GM19438 (cell line): ENCODE data around the gene PLCB1.

ENCODE experiments used
- ATAC-seq: cut with Tn5 transposase; IDR thresholded peaks from one replicate; pipeline ENCODE4 v1.9.1; 2021; ENCODE audit warnings: low read depth; ENCODE audit not compliant: unreplicated experiment

PLCB1 gene

DNA sequence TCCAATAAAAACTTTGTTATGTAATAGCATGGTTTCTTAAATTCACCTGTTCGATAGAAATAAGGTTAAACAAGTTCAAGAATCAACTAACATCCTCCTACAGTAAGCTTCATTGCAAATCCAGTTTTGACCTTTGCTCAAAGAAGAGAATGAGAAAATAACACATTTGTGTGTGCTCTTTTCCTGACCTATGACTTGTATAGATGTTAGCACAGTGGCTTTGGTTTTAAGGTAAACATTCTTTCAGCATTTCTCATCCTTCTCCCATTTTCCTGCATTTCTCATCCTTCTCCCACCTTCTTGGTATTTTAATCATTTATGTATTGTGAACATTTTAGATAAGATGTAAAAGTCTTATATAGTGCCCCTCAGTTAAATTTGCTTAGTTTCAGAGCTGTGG is 73.9 kb downstream of the PLCB1 start:
- ATAC-seq = no peak

DNA sequence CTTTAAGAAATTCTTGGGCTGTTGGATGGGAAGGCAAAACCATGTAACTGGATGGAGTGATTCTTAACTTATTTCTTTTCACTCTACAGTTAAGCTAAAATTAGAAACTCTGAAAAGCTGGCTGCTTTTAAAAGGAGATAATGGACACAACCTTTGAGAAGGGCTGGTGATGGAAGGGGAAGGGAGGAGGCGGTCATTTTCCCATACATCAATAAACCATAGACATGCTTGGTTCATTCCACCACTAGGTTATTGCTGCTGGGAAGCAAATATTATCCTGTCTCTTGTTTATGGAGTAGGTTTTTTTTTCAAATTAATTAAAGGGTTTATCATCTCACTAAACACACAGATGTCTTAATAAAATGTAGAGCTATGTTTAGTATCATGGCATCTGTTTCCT is 76.2 kb downstream of the PLCB1 start:
- ATAC-seq = no peak

DNA sequence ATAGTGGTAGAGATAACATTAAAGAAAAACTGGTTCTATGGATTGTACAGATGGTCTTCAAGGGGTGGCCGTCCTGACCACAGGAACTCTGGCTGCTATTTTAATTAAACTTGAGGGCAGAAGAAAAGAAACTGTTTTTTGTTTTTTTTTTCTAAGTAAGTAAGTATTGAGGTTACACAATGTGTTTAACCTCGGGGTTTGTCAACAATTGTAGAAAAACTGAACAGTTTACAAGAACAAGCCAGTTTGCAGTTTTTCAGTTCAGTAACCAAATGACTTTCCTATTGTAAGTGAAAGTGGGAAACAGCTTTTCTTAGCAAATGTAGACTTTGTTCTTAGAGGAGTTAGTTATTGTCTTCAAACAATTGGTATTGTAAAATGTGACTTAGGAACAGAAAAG is 77.0 kb downstream of the PLCB1 start:
- peak; percentile 62 for ATAC-seq

DNA sequence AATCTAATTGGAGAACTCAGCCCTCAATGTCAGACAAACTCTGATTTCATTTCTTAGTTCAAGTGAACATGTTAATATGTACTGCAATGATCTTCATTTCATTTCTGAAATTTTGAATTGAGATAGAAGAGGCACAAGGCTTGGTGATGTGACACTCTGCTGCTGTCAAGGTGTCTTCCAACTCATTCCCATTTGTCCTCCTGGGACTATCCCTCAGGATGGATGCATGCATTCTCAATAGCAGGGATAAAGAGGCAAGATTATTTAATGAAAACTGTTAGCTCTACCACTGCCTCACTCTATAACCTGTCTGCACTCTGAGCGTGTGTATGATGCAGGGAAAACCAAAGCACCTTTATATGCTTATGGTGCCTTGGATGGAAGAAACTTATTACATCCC is 78.7 kb downstream of the PLCB1 start:
- ATAC-seq = no peak

DNA sequence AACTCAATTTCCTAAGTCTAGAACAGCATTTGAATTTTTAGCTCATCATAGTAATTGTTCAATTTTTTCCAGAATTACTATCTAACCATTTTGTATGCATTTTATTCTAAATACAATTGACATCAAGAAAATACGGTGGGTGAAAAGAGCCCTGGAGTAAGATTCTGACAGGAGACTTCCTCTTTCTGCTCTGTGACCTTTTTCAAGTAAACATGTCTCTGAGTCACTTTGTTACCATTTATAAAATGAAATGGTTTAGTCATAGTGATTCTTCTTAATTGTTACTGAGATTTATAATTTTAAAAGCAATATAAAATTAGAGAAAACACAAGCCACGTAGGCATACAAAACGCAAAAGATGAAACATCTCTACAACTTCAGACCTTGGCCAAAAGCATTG is 80.2 kb downstream of the PLCB1 start:
- no peak for ATAC-seq

DNA sequence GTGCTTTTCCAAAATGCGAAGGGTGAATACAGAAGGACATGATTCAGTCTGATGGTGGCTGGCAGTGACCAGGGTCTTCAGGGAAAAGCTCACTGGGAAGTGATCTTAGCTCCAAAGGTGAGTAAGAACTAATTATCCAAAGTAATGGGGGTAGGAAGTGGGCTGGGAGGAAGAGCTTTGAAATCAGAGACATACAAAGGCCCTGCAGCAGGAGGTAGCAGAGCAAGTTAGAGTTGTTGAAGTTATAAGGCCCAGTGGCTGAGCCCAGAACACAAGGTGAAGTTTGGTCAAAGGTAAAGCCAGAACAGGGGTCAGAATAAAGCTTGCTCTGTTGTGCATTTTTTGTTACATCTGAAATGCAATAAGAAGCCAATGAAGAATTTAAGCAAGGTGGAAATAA is 81.2 kb downstream of the PLCB1 start:
- no peak for ATAC-seq

DNA sequence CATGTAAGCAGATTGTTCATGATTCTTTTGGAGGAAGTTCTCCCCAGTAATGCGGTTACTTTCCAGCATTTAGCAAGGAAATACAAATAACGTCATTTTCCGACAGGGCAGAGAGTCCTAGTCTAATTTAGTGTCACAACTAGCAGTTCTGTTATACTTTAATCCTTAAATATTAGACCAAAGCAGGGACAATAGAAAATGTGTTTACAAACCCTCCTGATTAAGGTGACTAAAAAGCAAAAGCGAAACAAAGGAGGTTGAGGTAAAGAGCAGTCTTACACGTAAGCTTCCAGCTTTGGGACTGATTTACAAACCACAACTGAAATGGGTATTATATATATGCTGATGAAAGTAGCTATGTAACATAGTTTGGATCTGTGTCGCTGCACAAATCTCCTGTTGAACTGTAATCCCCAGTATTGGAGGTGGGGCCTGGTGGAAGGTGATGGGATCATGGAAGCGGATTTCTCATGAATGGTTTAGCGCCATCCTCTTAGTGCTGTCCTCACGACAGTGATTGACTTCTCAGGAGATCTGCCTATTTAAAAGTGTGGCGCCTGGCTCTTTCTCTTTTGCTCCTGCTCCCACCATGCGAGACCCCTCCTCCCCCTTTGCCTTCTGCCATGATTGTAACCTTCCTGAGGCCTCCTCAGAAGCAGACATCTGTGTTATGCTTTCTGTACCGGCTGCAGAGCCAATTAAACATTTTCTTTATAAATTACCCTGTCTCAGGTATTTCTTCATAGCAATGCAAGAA is 81.9 kb downstream of the PLCB1 start:
- peak; percentile 76 for ATAC-seq

DNA sequence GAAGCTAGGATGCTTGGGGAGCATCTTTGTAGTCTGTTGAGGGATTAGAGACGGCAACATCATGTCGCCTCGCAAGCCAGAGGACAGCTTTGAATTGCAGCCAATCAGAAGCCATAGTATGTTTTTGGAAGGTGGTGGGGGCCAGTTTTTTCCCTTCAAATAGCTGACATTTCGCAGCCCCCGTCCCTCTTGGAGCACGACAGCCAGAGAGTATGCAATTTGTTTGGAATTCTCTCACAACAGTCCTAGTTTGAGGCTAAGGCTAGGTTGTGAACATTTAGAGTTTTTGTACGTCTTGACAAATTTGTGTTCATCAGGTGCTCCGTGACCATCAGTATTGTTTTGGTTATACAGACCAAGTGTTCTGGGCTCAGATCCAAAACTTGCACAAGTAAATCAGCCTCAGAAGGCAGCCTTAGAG is 83.3 kb downstream of the PLCB1 start:
- no peak for ATAC-seq

DNA sequence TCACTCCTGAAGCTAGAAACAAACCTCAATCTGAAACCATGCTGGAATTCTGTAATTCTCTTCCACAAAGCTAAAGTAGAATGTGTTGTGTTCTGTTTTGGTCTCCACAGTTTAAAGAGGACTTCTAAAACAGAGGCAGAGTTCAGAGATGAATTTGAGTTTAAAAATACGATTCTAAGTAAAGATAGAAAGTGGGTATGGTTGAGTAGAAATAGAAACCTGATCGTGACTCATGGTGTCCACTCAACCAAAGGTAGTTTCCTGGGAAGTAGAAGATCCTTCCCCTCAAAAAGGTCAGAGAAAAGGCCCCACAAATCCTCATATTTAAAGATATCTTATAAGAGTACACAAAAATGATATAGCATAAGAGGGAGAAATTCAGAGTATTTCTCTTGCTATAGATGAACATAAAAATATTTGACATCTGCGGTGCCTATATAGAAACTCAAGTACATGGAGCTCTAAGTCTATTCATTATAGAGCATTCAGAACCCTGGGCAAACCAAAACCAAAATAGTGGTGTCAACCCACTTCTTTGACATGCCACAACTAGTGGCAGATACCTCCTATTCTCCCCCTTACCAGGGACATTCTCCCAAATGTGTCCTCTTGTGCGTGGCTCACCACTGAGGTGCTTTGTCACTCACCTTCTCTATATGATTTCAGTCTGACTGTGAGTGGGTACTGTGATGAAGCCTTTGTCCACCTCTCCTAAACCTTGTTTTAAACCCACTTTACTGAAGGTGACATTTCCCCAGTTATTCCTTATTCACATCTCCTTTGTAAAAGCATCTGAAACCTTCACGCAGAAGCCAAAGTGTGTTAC is 84.5 kb downstream of the PLCB1 start:
- ATAC-seq = no peak

DNA sequence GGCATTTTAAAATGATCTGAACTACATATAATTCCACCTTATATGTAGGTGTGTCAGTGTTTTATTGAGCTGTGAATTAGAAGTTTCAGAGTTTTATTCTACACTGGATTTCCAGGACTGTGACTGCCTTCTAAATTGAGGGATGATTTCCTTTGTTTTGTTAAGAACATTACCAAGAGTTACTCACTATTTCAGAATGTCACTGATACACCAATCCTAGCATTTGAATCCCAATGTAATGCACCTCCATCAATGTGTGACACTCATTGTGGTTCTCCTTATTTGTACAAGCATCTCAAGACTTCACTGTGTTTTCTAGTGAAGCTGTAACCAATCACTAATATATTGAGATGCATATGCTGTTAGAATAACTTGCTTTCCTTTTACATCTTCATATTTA is 86.8 kb downstream of the PLCB1 start:
- ATAC-seq = no peak

DNA sequence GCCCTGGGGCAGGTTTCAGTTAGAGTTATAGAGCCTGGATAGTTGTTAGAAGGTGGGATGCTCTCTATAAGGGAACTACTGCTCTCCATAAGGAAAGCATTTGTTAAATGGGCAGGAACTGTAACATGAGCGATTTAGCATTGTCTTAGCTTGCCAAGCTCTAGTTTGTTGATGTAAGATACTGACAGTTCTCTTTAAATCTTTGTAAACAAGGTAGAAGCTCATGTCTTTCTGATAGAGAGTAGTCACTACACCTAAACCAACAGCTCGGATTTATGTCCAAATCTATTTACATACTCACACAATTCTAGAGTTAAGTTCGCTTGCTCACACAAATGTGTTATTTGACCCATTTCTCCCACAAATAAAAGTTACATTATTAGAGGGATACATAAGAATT is 87.3 kb downstream of the PLCB1 start:
- no peak for ATAC-seq

DNA sequence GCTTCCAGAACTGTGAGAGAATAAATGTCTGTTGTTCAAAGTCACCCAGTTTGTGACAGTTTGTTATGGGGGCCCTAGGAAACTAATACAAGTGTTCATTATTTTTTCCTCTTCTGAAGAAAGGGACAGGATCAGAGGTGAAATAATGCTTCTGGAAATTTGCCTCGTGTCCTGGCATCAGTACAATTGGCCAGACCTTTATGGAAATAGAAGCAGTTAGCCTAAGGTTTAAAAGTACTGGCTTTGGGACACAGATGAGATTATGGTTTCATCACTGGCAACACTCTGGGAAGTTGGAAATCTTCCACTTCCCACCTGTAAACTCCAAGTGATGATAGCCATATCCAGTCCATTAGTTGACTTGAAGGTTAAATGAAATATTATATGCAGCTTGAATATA is 88.7 kb downstream of the PLCB1 start:
- no peak for ATAC-seq

DNA sequence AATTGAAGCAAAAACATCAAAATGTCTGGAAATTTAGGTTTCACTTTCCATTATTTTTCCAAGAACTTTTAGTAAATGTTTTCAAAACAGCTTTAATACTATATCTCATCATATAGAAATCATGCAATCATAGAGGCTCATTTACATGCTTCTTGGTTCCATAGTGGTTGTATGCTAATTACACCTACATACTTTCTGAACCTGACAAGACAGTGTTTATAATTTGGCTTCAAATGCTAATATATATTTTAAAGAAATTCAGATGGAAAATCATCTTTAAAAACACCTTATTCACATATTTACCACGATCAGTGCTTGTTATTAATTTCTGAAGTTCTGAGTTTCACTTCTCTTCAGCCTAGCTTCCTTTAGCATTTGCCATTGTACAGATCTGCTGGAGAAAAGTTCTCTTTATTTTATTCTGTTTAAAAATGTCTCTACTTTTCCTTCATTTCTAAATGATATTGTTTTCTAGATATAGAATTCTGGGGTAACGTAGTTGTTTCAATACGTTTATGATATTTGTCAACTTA is 89.9 kb downstream of the PLCB1 start:
- no peak for ATAC-seq

DNA sequence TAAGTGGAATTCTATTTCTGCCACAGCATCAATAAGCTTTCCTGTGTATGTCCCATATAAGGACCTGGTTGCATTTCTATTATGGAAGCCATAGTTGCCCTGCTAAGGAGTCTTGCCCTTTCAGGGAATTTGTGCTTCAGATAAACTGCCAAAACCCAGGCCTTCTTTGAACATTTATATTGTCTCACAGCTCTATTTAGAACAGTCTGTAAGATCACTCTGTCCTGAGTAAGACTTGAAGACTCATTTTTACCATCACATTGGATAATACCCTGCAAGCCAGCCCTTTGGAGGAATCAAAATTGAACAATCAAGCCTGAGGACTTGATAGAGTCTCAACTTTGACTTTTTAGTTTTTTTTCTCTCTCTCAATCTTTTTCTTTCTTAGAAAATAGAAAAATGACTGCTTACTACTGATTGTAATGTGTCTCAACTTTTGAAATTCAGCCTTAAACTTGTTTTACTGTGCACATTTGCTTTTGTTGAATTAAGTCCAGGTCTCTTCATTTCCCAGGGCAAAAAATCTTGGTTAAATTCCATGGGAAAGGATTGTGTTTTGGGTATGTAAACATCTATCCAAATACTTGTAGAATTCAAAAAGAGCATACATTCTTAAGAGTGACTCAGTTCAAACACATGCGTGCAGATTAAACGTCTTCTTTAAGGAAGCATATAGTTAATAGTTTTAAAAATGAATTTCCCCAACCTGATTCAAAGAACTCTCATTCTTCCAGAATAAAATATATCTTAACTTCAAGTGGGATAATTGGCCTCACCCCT is 91.2 kb downstream of the PLCB1 start:
- no peak for ATAC-seq

DNA sequence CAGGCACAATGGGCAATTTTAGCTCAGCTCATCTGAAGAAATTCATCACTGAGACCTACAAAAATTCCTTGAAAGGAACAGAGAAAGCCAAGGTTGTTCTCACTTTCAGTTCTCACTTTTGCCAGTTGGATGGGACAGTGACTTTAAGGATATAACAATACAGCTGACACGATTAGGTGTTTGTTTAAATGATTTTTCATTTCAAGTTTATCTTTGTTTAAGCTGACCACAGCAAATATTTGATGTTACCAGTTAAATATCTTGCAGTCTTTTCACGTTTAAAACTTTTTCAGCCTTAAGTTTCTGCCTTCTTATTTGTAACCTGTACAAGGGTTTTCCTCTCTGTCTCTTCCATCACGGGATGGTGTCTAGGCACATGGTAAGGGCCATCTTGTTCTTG is 93.6 kb downstream of the PLCB1 start:
- ATAC-seq = no peak

DNA sequence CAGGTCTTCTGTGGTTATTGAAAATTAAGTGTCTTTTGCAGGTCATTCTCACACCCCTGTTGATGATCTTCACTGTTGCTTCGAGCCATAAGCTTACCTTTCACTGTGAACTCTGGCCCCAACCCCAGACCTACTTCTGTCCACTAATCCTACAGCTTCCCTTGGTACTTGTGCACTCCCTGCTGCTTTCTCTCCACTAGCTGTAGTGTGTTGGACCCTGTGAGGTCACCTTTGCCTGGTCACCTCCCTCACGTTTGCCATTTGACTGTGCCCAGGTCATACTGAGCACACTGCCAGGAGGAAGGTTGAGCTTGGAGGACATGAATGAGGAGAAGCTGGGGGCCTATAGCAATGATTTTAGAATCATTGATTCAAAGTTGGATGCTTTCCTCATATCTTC is 94.0 kb downstream of the PLCB1 start:
- no peak for ATAC-seq

DNA sequence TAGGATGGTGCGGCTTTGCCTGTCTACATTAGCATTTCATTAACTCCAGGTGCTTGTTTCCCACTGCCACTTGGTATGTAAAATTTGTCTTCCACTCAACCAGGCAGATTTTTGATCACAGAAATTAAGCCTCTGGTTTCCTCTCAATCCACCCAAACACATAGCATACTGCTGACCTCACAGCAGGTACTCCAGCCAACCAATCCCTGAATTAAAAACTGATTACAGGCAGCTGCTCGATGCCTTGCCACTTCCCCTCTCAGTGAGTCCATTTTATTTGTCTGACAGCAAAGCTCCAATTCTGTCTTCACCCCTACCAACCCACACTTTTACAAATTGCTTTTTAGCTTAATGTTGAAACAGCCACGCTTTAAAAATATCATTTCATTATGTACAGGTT is 95.2 kb downstream of the PLCB1 start:
- no peak for ATAC-seq

DNA sequence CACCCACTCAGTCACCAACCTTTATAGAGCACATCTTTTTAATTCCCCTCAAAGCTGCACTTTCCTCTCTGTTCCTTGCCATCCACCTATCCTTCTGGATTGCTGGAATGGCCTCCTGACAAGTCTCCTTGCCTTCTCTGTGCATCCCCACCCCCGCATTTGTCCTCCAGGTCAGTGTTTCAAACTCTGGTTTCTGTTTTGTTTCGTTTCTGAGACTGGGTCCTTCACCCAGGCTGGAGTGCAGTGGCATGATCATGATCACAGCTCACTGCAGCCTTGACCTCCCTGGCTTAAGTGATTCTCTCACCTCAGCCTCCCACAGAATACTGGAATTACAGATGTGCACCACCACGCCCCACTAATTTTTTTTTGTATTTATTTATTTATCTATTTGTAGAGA is 96.2 kb downstream of the PLCB1 start:
- ATAC-seq = no peak

DNA sequence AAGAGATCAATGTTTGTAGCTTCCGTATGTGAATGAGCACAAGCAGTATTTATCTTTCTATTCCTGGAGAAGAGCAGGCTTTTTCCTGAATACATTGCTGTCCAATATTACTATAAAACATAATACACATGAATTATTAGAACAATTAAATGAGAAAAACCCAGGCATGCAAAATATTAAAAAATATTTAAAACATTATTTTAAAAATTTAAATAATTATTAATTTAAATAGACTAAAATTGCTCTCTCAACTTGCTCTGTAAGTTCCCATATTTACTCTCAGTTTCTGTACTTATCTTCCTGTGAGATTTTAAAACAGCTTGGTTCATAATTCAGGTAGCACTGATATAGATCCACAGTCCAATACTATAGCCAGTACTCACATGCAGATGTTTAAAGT is 97.0 kb downstream of the PLCB1 start:
- no peak for ATAC-seq

DNA sequence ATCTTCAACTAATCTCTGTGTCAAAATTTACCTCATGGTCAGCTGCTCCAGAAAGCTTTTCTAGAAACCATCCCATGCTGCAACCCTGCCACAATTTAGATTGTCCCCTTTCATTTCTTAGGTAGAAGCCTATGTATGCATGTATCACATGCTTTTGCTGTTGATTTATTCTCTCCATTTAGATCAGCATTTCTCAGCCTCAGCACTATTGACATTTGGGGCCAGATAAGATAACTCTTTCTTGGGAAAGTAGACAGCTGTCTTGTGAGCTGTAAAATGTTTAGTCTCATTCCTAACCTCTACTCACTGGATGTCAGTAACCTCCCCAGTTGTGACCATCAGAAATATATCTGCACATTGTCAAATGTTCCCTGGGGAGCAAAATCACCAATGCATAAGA is 99.0 kb downstream of the PLCB1 start:
- ATAC-seq = no peak

DNA sequence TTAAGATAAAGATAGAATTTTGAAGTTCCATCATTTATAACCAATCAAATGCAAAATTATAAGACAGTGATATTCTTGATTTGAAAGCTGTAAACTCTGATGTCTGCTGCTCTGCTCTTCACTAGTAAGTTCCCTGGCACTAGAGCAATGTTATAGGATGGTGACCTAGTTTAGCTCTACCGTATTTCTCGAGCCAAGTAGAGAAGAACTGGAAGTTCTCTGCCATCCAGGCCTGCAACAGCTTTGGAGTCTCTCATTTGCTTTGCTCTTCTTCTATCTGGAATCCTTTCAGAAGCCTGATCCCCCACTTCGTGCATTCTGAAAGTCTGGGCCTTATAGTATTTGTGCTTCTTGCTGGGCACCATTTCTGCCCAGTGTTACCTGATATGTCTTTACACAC is 100.3 kb downstream of the PLCB1 start:
- no peak for ATAC-seq
